K562 (cell line): ENCODE data around the gene CLTA. TPM values are rescaled to one million over a fixed set of nuclear protein-coding genes. Genes with fewer than 3 reads are reported as not detected.

Experiments
- ATAC-seq: fragments of 200-7000 bp; cut with Tn5 transposase; 3 replicates; pipeline ENCODE4 v1.9.1; 2020; ENCODE audit warnings: moderate library complexity
- BruUV-seq: library from RNA; stranded (reverse); fragments of 400-500 nt; replicated peaks from 2 replicates; lab custom pipeline; 2021; lab: Mats Ljungman, UMichigan
- CTCF ChIA-PET: fragments of 300-600 bp; formaldehyde crosslinking; extraction: SDS; loops from one replicate; lab custom pipeline; 2021; ENCODE audit warnings: low intra/inter-chr PET ratio; lab: Yijun Ruan, JAX
- POLR2A ChIA-PET: fragments of 300-600, 350-650 bp; sonication (Branson Sonifier 250); formaldehyde crosslinking; extraction: SDS; loops from one replicate; lab custom pipeline; 2021; ENCODE audit warnings: antibody characterized with exemption, inconsistent platforms; lab: Yijun Ruan, JAX
- DNase-seq, 4 experiments: peaks; one replicate each; pipeline versions ENCODE4 v3.0.0 to v3.0.0-alpha.2; 2011 to 2018; ENCODE audit warnings: low spot score in 3 of 4, mixed read lengths in 3 of 4; ENCODE audit errors: extremely low read depth in 1 of 4
- FAIRE-seq: peaks from 2 replicates; lab custom pipeline; 2011; peaks lifted over from hg19 to GRCh38; lab: Jason Lieb, UNC
- H2AFZ ChIP-seq: 2 replicates; pipeline ENCODE4 v1.6.0; 2011; ENCODE audit warnings: low read depth, low read length, control low read depth, inconsistent platforms
- H3K27ac ChIP-seq: fragments of 200-600 bp; 3 replicates; pipeline ENCODE4 v1.8.0; 2011; ENCODE audit warnings: low read depth, mild to moderate bottlenecking, control low read depth, inconsistent platforms, low read length, moderate library complexity, mixed read lengths; ENCODE audit errors: extremely low read depth
- H3K27me3 ChIP-seq, 2 experiments: fragments of 300-600 bp in 1 of 2; 2 replicates in 1 of 2; 3 replicates in 1 of 2; pipeline versions ENCODE4 v1.6.0 to v1.8.0; 2011; ENCODE audit warnings: inconsistent platforms in 2 of 2, low read length in 2 of 2, mild to moderate bottlenecking in 1 of 2, mixed read lengths in 1 of 2, moderate library complexity in 1 of 2; ENCODE audit not compliant: control insufficient read depth in 2 of 2, insufficient read depth in 2 of 2
- H3K36me3 ChIP-seq: fragments of 300-600 bp; 3 replicates; pipeline ENCODE4 v1.8.0; 2011; ENCODE audit warnings: mild to moderate bottlenecking, low read length, inconsistent platforms; ENCODE audit not compliant: control insufficient read depth, insufficient read depth
- H3K4me1 ChIP-seq, 2 experiments: fragments of 200-600 bp in 1 of 2; replicated peaks in 1 of 2; 2 replicates in 1 of 2; 3 replicates in 1 of 2; pipeline versions ENCODE4 v1.5.1 to v1.8.0; 2011; ENCODE audit warnings: inconsistent platforms in 2 of 2, low read length in 2 of 2, mild to moderate bottlenecking in 1 of 2, mixed read lengths in 1 of 2, moderate library complexity in 1 of 2; ENCODE audit not compliant: control insufficient read depth in 2 of 2, insufficient read depth in 2 of 2
- H3K4me2 ChIP-seq: 2 replicates; pipeline ENCODE4 v1.6.1; 2011; ENCODE audit warnings: low read length, control low read depth, inconsistent platforms, mixed read lengths; ENCODE audit not compliant: insufficient read depth
- H3K4me3 ChIP-seq: fragments of 200-600 bp; sonication (generic), shearing (Covaris generic); 2 replicates; pipeline ENCODE4 v1.5.1; 2016; ENCODE audit warnings: control low read depth, inconsistent platforms
- H3K79me2 ChIP-seq: fragments of 200-600 bp; 3 replicates; pipeline ENCODE4 v1.8.0; 2011; ENCODE audit warnings: low read length, inconsistent platforms; ENCODE audit not compliant: control insufficient read depth, insufficient read depth
- H3K9ac ChIP-seq, 2 experiments: 2 replicates each; pipeline versions ENCODE4 v1.6.0 to v1.6.1; 2011; ENCODE audit warnings: low read depth in 2 of 2, low read length in 2 of 2, control low read depth in 1 of 2, inconsistent platforms in 1 of 2, mild to moderate bottlenecking in 1 of 2, mixed read lengths in 1 of 2; ENCODE audit not compliant: insufficient read depth in 1 of 2
- H3K9me1 ChIP-seq: one replicate; pipeline ENCODE4 v1.6.0; 2011; ENCODE audit warnings: inconsistent platforms, mild to moderate bottlenecking, low read length, moderate library complexity; ENCODE audit not compliant: control insufficient read depth, insufficient read depth
- H3K9me3 ChIP-seq: replicated peaks from 2 replicates; pipeline ENCODE4 v1.5.1; 2011; ENCODE audit warnings: low read depth, low read length, inconsistent platforms; ENCODE audit not compliant: control insufficient read depth, insufficient read depth
- H4K20me1 ChIP-seq: replicated peaks from 2 replicates; pipeline ENCODE4 v1.6.1; 2011; ENCODE audit warnings: low read length, inconsistent platforms, mixed read lengths; ENCODE audit not compliant: control insufficient read depth, insufficient read depth
- ATF1 ChIP-seq, 2 experiments: fragments of 450-650 bp in 1 of 2; IDR thresholded peaks; 2 replicates each; pipeline ENCODE4 v1.6.1; 2016; ENCODE audit warnings: missing compliant biosample characterization in 1 of 2, missing genetic modification characterization in 1 of 2
- GABPB2 ChIP-seq: fragments of 250-450 bp; sonication (Bioruptor Pico); conservative IDR thresholded peaks from 2 replicates; pipeline ENCODE4 v1.5.1; 2021; ENCODE audit warnings: mild to moderate bottlenecking
- GTF2B ChIP-seq: IDR thresholded peaks from 2 replicates; pipeline ENCODE4 v1.6.1; 2011; ENCODE audit not compliant: insufficient read length; ENCODE audit errors: extremely low read depth
- GTF2E2 ChIP-seq: fragments of 200-800 bp; sonication (Bioruptor generic); IDR thresholded peaks from 2 replicates; pipeline ENCODE4 v1.6.1; 2016; ENCODE audit warnings: missing genetic modification characterization, missing compliant biosample characterization
- KLF13 ChIP-seq: fragments of 450-650 bp; IDR thresholded peaks from 2 replicates; pipeline ENCODE4 v1.6.1; 2016; ENCODE audit warnings: missing genetic modification characterization, low read depth, mild to moderate bottlenecking, missing compliant biosample characterization, moderate library complexity, borderline replicate concordance
- MYNN ChIP-seq, 2 experiments: sonication (generic); formaldehyde crosslinking in 1 of 2; IDR thresholded peaks; 2 replicates each; pipeline versions ENCODE4 v1.5.0 to v1.6.1; 2016 to 2020; ENCODE audit warnings: antibody characterized with exemption in 1 of 2, missing genetic modification reagents in 1 of 2
- PBX2 ChIP-seq, 2 experiments: IDR thresholded peaks in 1 of 2; conservative IDR thresholded peaks in 1 of 2; 2 replicates each; pipeline ENCODE4 v1.6.1; 2016; ENCODE audit warnings: low read depth in 2 of 2, mild to moderate bottlenecking in 1 of 2, missing compliant biosample characterization in 1 of 2, missing genetic modification characterization in 1 of 2, moderate library complexity in 1 of 2
- PHF21A ChIP-seq: fragments of 450-650 bp; IDR thresholded peaks from 2 replicates; pipeline ENCODE4 v1.6.1; 2017; ENCODE audit warnings: low read depth, borderline replicate concordance
- USF1 ChIP-seq: sonication (generic); formaldehyde crosslinking; IDR thresholded peaks from 2 replicates; pipeline ENCODE4 v1.9.0; 2022; ENCODE audit warnings: mild to moderate bottlenecking, missing genetic modification reagents
- ZNF121 ChIP-seq: sonication (generic); formaldehyde crosslinking; conservative IDR thresholded peaks from 2 replicates; pipeline ENCODE4 v1.8.0; 2022; ENCODE audit warnings: missing genetic modification reagents
- ZNF197 ChIP-seq: fragments of 200-800 bp; sonication (Bioruptor generic); IDR thresholded peaks from 2 replicates; pipeline ENCODE4 v1.6.1; 2016; ENCODE audit warnings: low read depth, missing genetic modification characterization, missing compliant biosample characterization
- ZNF431 ChIP-seq: sonication (generic); formaldehyde crosslinking; IDR thresholded peaks from 2 replicates; pipeline ENCODE4 v1.8.0; 2022; ENCODE audit warnings: mild to moderate bottlenecking, missing genetic modification reagents
- ZNF639 ChIP-seq, 2 experiments: fragments of 200-800 bp in 1 of 2; sonication (Bioruptor generic) in 1 of 2; sonication (generic) in 1 of 2; formaldehyde crosslinking in 1 of 2; IDR thresholded peaks in 1 of 2; conservative IDR thresholded peaks in 1 of 2; 2 replicates each; pipeline versions ENCODE4 v1.5.0 to v1.6.1; 2016 to 2020; ENCODE audit warnings: missing compliant biosample characterization in 1 of 2, missing genetic modification characterization in 1 of 2, missing genetic modification reagents in 1 of 2
- in situ Hi-C: fragments of 300-500 bp; cut with MboI; formaldehyde crosslinking; loops from 4 replicates; pipeline ENCODE4 v1.15.0; 2018; ENCODE audit warnings: inconsistent platforms, mixed read lengths
- intact Hi-C: fragments of 100-400 bp; cut with micrococcal nuclease; formaldehyde crosslinking; loops from 2 replicates; pipeline ENCODE4 v1.14.2; 2022
- polyA plus RNA-seq, 8 experiments: library from polyadenylated mRNA; depleted of rRNA in 4 of 8; stranded (reverse) in 5 of 8; unstranded in 3 of 8; fragments of >200 nt; fragmentation: Nextera tagmentation in 2 of 8; fragmentation: Illumina TruSeq in 1 of 8; extraction: Ambion mirVana in 2 of 8; extraction: Trizol in 1 of 8; gene quantifications; 2 replicates each; pipeline versions ENCODE4 v1.2.1 to v1.2.3, GENCODE V29; 2011 to 2014; ENCODE audit warnings: inconsistent platforms in 1 of 8, missing spikeins in 1 of 8
- total RNA-seq, 7 experiments: library from RNA; depleted of rRNA in 6 of 7; stranded (reverse); fragments of >200 nt in 6 of 7; fragmentation: Illumina TruSeq in 2 of 7; extraction: Trizol in 2 of 7; gene quantifications; 2 replicates each; pipeline versions ENCODE4 v1.2.1 to v1.2.3, GENCODE V29; 2011 to 2021; ENCODE audit warnings: low replicate concordance in 1 of 7

The CLTA gene
- total and polyA plus RNA-seq, 9 of the 15 experiments (the other 6 are each of a cell fraction or from before 2014, with no cell fraction given): 37.8 to 219 (median 144) TPM

GRCh38 chr9:36187414-36187813 is 3.3 kb upstream of the CLTA start:
- no peaks in the 10 kb centered on the region for H3K9me3 ChIP-seq
- peaks cover 13% of the 10 kb centered on the region; the same call in 1 of the 2 replicates for H4K20me1 ChIP-seq
- ChIA-PET POLR2A (interaction anchor here (0.6 kb wide), 1 partner anchor 10 kb away, joined by 3 read pairs; no protein-coding TSS in a partner anchor), CTCF (no interaction called here)
- no peak overlapping the region for H3K4me3 ChIP-seq
- H3K27ac ChIP-seq: no peak overlapping the region
- no peaks in the 10 kb centered on the region; the same call in 2 of the 3 replicates for H3K36me3 ChIP-seq
- intact Hi-C loops (no loop called here), in situ Hi-C loops (no loop called here)
- H3K9me1 ChIP-seq: no peaks in the 10 kb centered on the region
- peaks cover 3 to 5% of the 10 kb centered on the region in 2 experiments; a peak in 2 of 5 replicates for H3K4me1 ChIP-seq
- H3K27me3 ChIP-seq: no peaks in the 10 kb centered on the region
- H3K9ac ChIP-seq: no peak overlapping the region
- no peak for FAIRE-seq
- H2AFZ ChIP-seq: 0 out of 2 replicates have a peak overlapping the region, but pooled peaks have one; percentile 1
- H3K4me2 ChIP-seq: no peak overlapping the region
- no peak for DNase-seq
- no peak for ATAC-seq
- no TSS peak for BruUV-seq
- H3K79me2 ChIP-seq: peaks cover 18% of the 10 kb centered on the region
- TF ChIP-seq ZNF121 (CRISPR knock-in tag) (no peak), ZNF431 (CRISPR knock-in tag) (no peak), GTF2B (no peak), KLF13 (tag) (no peak), ZNF639 (CRISPR knock-in tag; conservative IDR thresholded peaks at IDR 0.05 in 1 of 2, IDR thresholded peaks at IDR 0.05 in 1 of 2) (no peak), PHF21A (no peak), PBX2 (CRISPR knock-in tag; IDR thresholded peaks at IDR 0.05; ENCODE audit: low read depth) (no peak), PBX2 (tag; conservative IDR thresholded peaks at IDR 0.05; ENCODE audit: low read depth) (0 out of 2 replicates have a peak, but pooled peaks have one; percentile 9), GABPB2 (no peak), GTF2E2 (tag) (no peak), USF1 (CRISPR knock-in tag) (peak; percentile 57), MYNN (IDR thresholded peaks at IDR 0.05) (no peak), MYNN (CRISPR knock-in tag; IDR thresholded peaks at IDR 0.05) (no peak), ATF1 (CRISPR knock-in tag; IDR thresholded peaks at IDR 0.05) (no peak), ATF1 (tag; IDR thresholded peaks at IDR 0.05) (no peak), ZNF197 (CRISPR knock-in tag) (no peak)
